Skeletal muscle satellite cell (primary cell): ENCODE measurements around the gene SHLD1.
A peak's percentile ranks its signal among the peaks of the same experiment; 100 is the strongest.
"Not testable (repeated sequence)": the region's sequence is repeated elsewhere in the genome, so short reads cannot be mapped to it uniquely, and the experiment has no call there.

Experiments
- H3K27me3 ChIP-seq: 2 replicates; pipeline ENCODE4 v1.7.0; 2013; ENCODE audit warnings: low read length; ENCODE audit not compliant: control insufficient read depth, insufficient read depth
- H3K36me3 ChIP-seq: 2 replicates; pipeline ENCODE4 v1.7.0; 2013; ENCODE audit warnings: mild to moderate bottlenecking, control low read depth, low read length; ENCODE audit not compliant: insufficient read depth
- H3K4me1 ChIP-seq: 2 replicates; pipeline ENCODE4 v1.7.0; 2013; ENCODE audit warnings: low read length; ENCODE audit not compliant: control insufficient read depth, insufficient read depth
- H3K4me2 ChIP-seq: 2 replicates; pipeline ENCODE4 v1.7.0; 2013; ENCODE audit warnings: mild to moderate bottlenecking, low read length
- H3K4me3 ChIP-seq: 2 replicates; pipeline ENCODE4 v1.7.0; 2013; ENCODE audit warnings: low read length
- H3K9ac ChIP-seq: 2 replicates; pipeline ENCODE4 v1.7.0; 2013; ENCODE audit warnings: mild to moderate bottlenecking, low read depth, low read length, moderate library complexity
- H3K9me3 ChIP-seq: replicated peaks from 2 replicates; pipeline ENCODE4 v1.7.0; 2013; ENCODE audit warnings: mild to moderate bottlenecking, control low read depth, low read length

The SHLD1 gene

GRCh38 chr20:5719861-5720403 lies 30.3 kb upstream of the SHLD1 start:
- no peak overlapping the region for H3K9ac ChIP-seq
- H3K9me3 ChIP-seq: no peaks in the 10 kb centered on the region
- no peak overlapping the region for H3K4me2 ChIP-seq
- peaks cover 12% of the 10 kb centered on the region for H3K4me1 ChIP-seq
- no peak overlapping the region for H3K4me3 ChIP-seq
- no peaks in the 10 kb centered on the region for H3K36me3 ChIP-seq
- H3K27me3 ChIP-seq: no peaks in the 10 kb centered on the region

DNA sequence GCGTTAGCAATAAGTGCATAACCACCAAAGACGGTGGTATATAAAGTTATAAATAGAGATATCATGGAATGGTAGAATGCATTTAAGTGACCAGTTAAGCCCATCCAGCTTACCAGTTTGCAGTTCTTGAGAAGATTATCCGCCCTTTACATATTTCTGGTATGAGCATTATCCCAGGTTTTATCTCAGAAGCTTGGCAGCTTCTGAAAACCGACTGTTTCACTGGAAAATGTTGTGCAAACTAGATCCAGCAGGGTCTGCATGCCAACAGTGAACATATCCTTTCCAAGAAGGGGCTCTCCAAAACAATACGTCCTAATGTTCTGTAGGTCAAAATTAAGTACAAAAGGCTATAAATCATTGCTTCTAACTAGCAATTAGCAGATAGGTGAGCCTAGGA lies 29.5 kb upstream of the SHLD1 start:
- H3K9ac ChIP-seq: no peak overlapping the region
- peaks cover 15% of the 10 kb centered on the region for H3K4me1 ChIP-seq
- H3K27me3 ChIP-seq: no peaks in the 10 kb centered on the region
- H3K4me2 ChIP-seq: no peak overlapping the region
- no peaks in the 10 kb centered on the region for H3K36me3 ChIP-seq
- no peak overlapping the region for H3K4me3 ChIP-seq
- no peaks in the 10 kb centered on the region for H3K9me3 ChIP-seq

DNA sequence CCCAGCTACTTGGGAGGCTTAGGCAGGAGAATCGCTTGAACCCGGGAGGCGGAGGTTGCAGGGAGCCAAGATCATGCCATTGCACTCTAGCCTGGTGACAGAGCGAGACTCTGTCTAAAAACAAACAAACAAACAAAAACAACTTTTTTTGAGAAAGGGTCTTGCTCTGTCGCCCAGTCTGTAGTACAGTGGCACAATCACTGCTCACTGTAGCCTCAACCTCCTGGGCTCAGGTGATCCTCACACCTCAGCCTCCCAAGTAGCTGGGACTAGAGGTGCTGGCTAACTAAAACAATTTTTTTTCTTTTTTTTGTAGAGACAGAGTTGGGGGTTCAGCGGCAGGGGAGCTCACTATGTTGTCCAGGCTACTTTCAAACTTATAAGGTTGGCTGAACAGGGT lies 28.8 kb upstream of the SHLD1 start:
- H3K36me3 ChIP-seq, H3K4me2 ChIP-seq: not testable (repeated sequence)

GRCh38 chr20:5722927-5723326 lies 27.3 kb upstream of the SHLD1 start:
- H3K27me3 ChIP-seq: peaks cover 2% of the 10 kb centered on the region
- H3K9ac ChIP-seq: no peak overlapping the region
- H3K4me3 ChIP-seq: no peak overlapping the region
- no peak overlapping the region for H3K4me2 ChIP-seq
- H3K9me3 ChIP-seq: no peaks in the 10 kb centered on the region
- H3K4me1 ChIP-seq: peaks cover 15% of the 10 kb centered on the region
- no peaks in the 10 kb centered on the region for H3K36me3 ChIP-seq

More for the DNA sequence above, 28.8 kb upstream of the SHLD1 start:
- H3K4me3 ChIP-seq, H3K9me3 ChIP-seq, H3K27me3 ChIP-seq, H3K9ac ChIP-seq: not testable (repeated sequence)
- H3K4me1 ChIP-seq: peaks cover 15% of the 10 kb centered on the region

DNA sequence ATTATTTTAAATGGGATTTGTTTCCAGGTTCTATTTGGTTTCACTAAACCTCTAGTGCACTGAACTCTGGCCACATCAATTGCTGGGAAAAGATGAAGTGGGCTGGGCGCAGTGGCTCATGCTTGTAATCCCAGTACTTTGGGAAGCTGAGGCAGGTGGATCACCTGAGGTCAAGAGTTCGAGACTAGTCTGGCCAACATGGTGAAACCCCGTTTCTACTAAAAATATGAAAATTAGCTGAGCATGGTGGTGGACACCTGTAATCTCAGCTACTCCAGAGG lies 25.1 kb upstream of the SHLD1 start:
- peak overlapping the region; percentile 4 for H3K4me2 ChIP-seq
- H3K9me3 ChIP-seq, H3K27me3 ChIP-seq, H3K4me3 ChIP-seq, H3K36me3 ChIP-seq, H3K4me1 ChIP-seq, H3K9ac ChIP-seq: not testable (repeated sequence)

DNA sequence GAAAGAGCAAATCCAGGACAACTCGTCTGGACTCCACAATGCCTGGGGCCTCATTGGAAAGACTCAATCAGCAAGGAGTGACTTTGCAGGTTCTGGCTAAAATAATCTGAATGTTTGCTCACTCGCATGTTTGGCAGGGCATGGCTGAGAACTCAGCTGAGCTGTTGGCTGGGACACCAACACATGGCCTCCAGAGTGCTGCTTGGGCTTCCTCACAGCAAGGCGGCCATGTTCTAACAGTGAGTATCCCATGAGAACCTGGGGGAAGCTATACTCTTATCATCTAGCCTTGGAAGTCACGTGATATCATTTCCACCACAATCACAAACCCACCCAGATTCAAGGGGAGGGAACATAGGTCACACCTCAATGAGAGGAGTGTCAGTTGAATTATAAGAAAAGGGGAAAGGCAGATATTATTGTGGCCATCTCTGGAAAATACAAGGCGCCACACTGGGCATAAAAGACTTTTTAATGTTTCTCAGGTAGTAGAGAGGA lies 23.1 kb upstream of the SHLD1 start:
- Histone ChIP-seq H3K4me2 (no peak overlapping the region), H3K27me3 (peaks cover 18% of the 10 kb centered on the region), H3K4me3 (no peak overlapping the region), H3K36me3 (no peaks in the 10 kb centered on the region), H3K4me1 (peaks cover 5% of the 10 kb centered on the region), H3K9ac (no peak overlapping the region), H3K9me3 (no peaks in the 10 kb centered on the region)

DNA sequence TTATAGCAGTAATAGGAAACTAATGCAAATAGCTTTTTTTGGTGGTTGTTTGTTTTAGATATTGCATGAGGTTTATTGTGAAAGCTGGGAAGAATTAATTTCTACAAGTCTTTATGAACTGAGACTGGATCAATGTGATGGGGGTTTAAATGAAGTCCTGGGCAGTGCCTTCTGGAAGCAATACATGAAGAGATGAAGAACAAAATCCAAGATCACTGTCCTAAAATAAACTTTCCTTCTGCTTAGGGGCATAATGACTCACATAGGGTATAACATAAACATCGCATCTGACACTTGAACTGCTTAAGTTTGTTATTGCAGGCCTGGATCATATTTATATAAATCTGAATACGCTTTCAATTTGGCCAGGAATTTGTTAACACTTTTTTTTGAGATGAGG lies 20.9 kb upstream of the SHLD1 start:
- Histone ChIP-seq H3K4me3 (no peak overlapping the region), H3K9me3 (no peaks in the 10 kb centered on the region), H3K4me1 (peaks cover 5% of the 10 kb centered on the region), H3K27me3 (peaks cover 25% of the 10 kb centered on the region), H3K9ac (no peak overlapping the region), H3K36me3 (no peaks in the 10 kb centered on the region), H3K4me2 (no peak overlapping the region)

DNA sequence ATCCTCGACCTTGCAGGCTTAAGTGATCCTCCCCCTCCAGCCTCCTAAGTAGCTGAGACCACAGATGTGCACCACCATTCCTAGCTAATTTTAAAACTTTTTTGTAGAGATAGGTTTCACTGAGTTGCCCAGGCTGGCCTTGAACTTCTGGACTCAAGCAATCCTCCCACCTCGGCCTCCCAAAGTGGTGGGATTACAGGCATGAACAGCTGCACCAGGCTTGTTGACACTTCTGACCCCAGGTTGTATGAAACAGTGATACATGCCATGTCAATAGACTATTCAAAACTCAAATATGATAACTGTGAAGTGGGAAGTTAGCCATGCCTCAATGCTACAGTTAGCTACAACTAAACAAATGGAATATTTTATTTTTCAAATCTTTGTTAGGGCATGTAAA lies 20.1 kb upstream of the SHLD1 start:
- Histone ChIP-seq H3K4me2 (no peak overlapping the region), H3K36me3 (no peaks in the 10 kb centered on the region), H3K9me3 (no peaks in the 10 kb centered on the region), H3K9ac (no peak overlapping the region), H3K4me3 (no peak overlapping the region), H3K27me3 (peaks cover 25% of the 10 kb centered on the region), H3K4me1 (peaks cover under 1% of the 10 kb centered on the region)

- Histone ChIP-seq H3K27me3 (peaks cover 27% of the 10 kb centered on the region), H3K36me3 (no peaks in the 10 kb centered on the region), H3K9ac (no peak overlapping the region), H3K4me2 (no peak overlapping the region), H3K4me3 (no peak overlapping the region), H3K9me3 (no peaks in the 10 kb centered on the region), H3K4me1 (peaks cover 1% of the 10 kb centered on the region)
Measured at GRCh38 chr20:5731753-5732366, 18.3 kb upstream of the SHLD1 start.

- Histone ChIP-seq H3K4me1 (peaks cover 9% of the 10 kb centered on the region), H3K4me3 (no peak overlapping the region), H3K9ac (no peak overlapping the region), H3K27me3 (peaks cover 28% of the 10 kb centered on the region), H3K4me2 (no peak overlapping the region), H3K9me3 (no peaks in the 10 kb centered on the region), H3K36me3 (no peaks in the 10 kb centered on the region)
Measured at GRCh38 chr20:5734602-5735001, 15.6 kb upstream of the SHLD1 start.

GRCh38 chr20:5735845-5736510 lies 14.2 kb upstream of the SHLD1 start:
- Histone ChIP-seq H3K4me2 (no peak overlapping the region), H3K9ac (no peak overlapping the region), H3K36me3 (no peaks in the 10 kb centered on the region), H3K9me3 (no peaks in the 10 kb centered on the region), H3K27me3 (peaks cover 26% of the 10 kb centered on the region), H3K4me3 (no peak overlapping the region), H3K4me1 (peaks cover 9% of the 10 kb centered on the region)

DNA sequence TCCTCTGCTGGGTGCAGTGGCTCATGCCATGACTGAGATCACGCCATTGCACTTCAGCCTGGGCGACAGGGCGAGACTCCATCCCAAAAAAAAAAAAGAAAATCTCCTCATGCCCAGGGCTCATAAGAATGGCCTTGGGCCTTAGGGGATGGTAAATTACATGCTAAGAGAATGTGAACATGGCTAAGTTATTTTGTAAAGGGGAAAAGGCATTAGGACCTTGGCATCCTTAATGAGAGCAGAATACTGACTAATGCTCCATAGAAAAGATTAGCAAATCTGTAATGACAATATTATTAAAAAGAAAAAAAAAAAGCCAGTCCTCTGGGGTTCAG lies 12.6 kb upstream of the SHLD1 start:
- Histone ChIP-seq H3K9ac (no peak overlapping the region), H3K4me3 (no peak overlapping the region), H3K9me3 (no peaks in the 10 kb centered on the region), H3K27me3 (peaks cover 22% of the 10 kb centered on the region), H3K36me3 (no peaks in the 10 kb centered on the region), H3K4me2 (no peak overlapping the region), H3K4me1 (peaks cover 9% of the 10 kb centered on the region)
